Spleen (tissue), 11 donors: ENCODE results near the gene ACACA. TPM values are rescaled to one million over a fixed set of nuclear protein-coding genes. Genes with fewer than 3 reads are reported as not detected.
A peak's percentile ranks its signal among the peaks of the same experiment; 100 is the strongest.

Experiments used
- DNase-seq: peaks from one replicate; pipeline ENCODE4 v3.0.0-alpha.2; 2020
- H3K27ac ChIP-seq, 8 donors: fragments of 200-600 bp; sonication (generic) in 7 of 8; 1 replicate in 4 of 8; 2 replicates in 4 of 8; pipeline versions ENCODE4 v1.5.0 to v1.8.0; 2016 to 2021; ENCODE audit warnings: inconsistent platforms in 4 of 8, mild to moderate bottlenecking in 4 of 8, moderate library complexity in 1 of 8
- H3K27me3 ChIP-seq, 7 donors: fragments of 200-600 bp; sonication (generic) in 6 of 7; replicated peaks in 1 of 7; 1 replicate in 4 of 7; 2 replicates in 3 of 7; pipeline versions ENCODE4 v1.5.0 to v1.8.0; 2016 to 2021; ENCODE audit warnings: inconsistent platforms in 3 of 7, mild to moderate bottlenecking in 1 of 7
- H3K36me3 ChIP-seq, 6 donors: fragments of 200-600 bp; sonication (generic) in 5 of 6; 1 replicate in 4 of 6; 2 replicates in 2 of 6; pipeline versions ENCODE4 v1.5.0 to v1.8.0; 2016 to 2021; ENCODE audit warnings: inconsistent platforms in 2 of 6
- H3K4me1 ChIP-seq, 6 donors: fragments of 200-600 bp; sonication (generic) in 5 of 6; 1 replicate in 3 of 6; 2 replicates in 3 of 6; pipeline versions ENCODE4 v1.5.0 to v1.8.0; 2016 to 2021; ENCODE audit warnings: inconsistent platforms in 3 of 6
- H3K4me3 ChIP-seq, 8 donors: fragments of 200-600 bp; sonication (generic) in 7 of 8; 1 replicate in 4 of 8; 2 replicates in 4 of 8; pipeline versions ENCODE4 v1.5.0 to v1.8.0; 2016 to 2021; ENCODE audit warnings: inconsistent platforms in 4 of 8, mild to moderate bottlenecking in 4 of 8, moderate library complexity in 2 of 8
- H3K9me3 ChIP-seq, 8 donors: fragments of 200-600 bp; sonication (generic) in 7 of 8; 1 replicate in 4 of 8; 2 replicates in 4 of 8; pipeline versions ENCODE4 v1.5.0 to v1.8.0; 2016 to 2021; ENCODE audit warnings: inconsistent platforms in 4 of 8
- POLR2A ChIP-seq, 3 donors: fragments of 450-650 bp; IDR thresholded peaks; one replicate each; pipeline ENCODE4 v1.5.1; 2017; ENCODE audit warnings: antibody characterized with exemption in 3 of 3, mild to moderate bottlenecking in 1 of 3
- POLR2AphosphoS5 ChIP-seq, 3 donors: sonication (generic); formaldehyde crosslinking; IDR thresholded peaks; one replicate each; pipeline ENCODE4 v1.5.1; 2017; ENCODE audit warnings: antibody characterized with exemption in 3 of 3
- WGBS, 5 donors: extraction: QIAGEN DNeasy Blood & Tissue Kit in 3 of 5; methylation state at CpG; one replicate each; pipeline versions ENCODE4 v1.1.5 to v1.1.7; 2013 to 2018; 5-methylcytosine and 5-hydroxymethylcytosine counted together
- intact Hi-C: fragments of 100-400 bp; cut with DNase I; formaldehyde crosslinking; loops from one replicate; pipeline ENCODE4 v1.15.0; 2023; ENCODE audit warnings: low total_unique reads
- polyA plus RNA-seq, 3 donors: library from polyadenylated mRNA; stranded (reverse); fragments of 200-250 nt; gene quantifications; one replicate each; pipeline ENCODE4 v1.2.1, GENCODE V29; 2013
- total RNA-seq, 7 donors: library from RNA; depleted of rRNA in 3 of 7; stranded (reverse); fragments of >200 nt in 3 of 7; fragmentation: NEBNext Ultra II Directional in 4 of 7; extraction: Animal tissue kit (Norgen Biotek cat#: 25700) in 4 of 7; gene quantifications; one replicate each; pipeline versions ENCODE4 v1.1.0 to v1.2.1, GENCODE V29; 2016 to 2021
- TF ChIP-seq, protein P1 (sequence below), 11 experiments: fragments of 200-600 bp in 7 of 11; fragments of 450-650 bp in 4 of 11; sonication (generic) in 4 of 11; IDR thresholded peaks in 8 of 11; conservative IDR thresholded peaks in 3 of 11; 1 replicate in 7 of 11; 2 replicates in 4 of 11; pipeline versions ENCODE4 v1.4.0 to v1.8.0; 2016 to 2021; ENCODE audit warnings: antibody characterized with exemption in 11 of 11, inconsistent platforms in 4 of 11, mild to moderate bottlenecking in 1 of 11
- donor health status: healthy with polysubstance abuse.
- donor health status: DM: no; HTN: no; CAD: no; lungs with moderate emphysema.
- donor health status: DM: no; HTN: no; CAD: no.
- donor health status: Bipolar disorder and iron deficiency.
- donor health status: healthy.
- donor health status: DM: no; HTN: no; CAD: no.
- donor health status: DM: yes; HTN: yes; CAD: no.

Gene ACACA
- total and polyA plus RNA-seq, 10 donors: 3.2 to 50.8 (median 29.2) TPM

DNA sequence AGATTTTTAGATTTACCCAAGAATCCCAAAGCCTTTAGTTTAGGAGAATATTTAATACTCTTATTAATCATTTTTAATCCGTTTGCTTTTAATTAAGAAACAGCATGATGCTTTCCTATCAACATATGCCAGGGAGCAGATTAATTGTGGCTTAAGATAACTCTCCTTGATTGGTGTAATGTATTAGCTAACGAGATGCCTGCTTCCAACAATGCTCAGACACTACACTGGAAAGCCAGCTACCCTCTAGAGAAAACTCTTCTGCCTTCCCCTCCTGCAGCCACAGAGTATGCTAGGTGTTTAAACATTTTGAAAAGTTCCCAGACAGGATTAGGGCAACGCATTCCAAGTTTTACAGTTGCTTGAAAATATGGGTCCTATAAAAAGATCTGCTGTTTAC, 315.7 kb downstream of the ACACA start:
- TF ChIP-seq POLR2A (IDR thresholded peaks at IDR 0.05): no peak
- TF ChIP-seq POLR2AphosphoS5 (IDR thresholded peaks at IDR 0.05): no peak
- TF ChIP-seq, protein P1, sequence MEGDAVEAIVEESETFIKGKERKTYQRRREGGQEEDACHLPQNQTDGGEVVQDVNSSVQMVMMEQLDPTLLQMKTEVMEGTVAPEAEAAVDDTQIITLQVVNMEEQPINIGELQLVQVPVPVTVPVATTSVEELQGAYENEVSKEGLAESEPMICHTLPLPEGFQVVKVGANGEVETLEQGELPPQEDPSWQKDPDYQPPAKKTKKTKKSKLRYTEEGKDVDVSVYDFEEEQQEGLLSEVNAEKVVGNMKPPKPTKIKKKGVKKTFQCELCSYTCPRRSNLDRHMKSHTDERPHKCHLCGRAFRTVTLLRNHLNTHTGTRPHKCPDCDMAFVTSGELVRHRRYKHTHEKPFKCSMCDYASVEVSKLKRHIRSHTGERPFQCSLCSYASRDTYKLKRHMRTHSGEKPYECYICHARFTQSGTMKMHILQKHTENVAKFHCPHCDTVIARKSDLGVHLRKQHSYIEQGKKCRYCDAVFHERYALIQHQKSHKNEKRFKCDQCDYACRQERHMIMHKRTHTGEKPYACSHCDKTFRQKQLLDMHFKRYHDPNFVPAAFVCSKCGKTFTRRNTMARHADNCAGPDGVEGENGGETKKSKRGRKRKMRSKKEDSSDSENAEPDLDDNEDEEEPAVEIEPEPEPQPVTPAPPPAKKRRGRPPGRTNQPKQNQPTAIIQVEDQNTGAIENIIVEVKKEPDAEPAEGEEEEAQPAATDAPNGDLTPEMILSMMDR (IDR thresholded peaks at IDR 0.05 in 8 of 11, conservative IDR thresholded peaks at IDR 0.05 in 3 of 11): no peak
- intact Hi-C loops: no loop called here

DNA sequence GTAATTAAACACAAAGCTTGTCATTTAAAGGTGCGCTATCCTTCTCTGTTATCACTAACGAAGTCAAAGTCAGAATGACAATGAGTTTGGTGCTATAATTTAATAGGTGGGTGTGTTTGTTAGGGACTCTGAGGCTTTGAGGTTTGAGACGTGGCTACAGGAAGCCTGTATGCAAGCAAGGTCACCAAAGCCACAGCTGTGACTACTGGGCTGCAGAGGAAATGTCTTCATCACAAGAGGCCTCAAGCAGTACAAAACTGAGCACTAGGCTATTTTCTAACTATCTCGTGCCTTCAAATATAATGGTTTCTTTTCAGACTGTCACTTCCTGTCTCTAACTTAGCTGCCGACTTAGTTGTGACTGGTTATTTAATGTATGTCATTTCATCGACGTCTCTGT, 316.7 kb downstream of the ACACA start:
- peak overlapping the region; percentile 48 to 89 (median 80) for H3K27ac ChIP-seq
- no peaks in the 10 kb centered on the region for H3K9me3 ChIP-seq
- WGBS, 5 donors: 8 to 21% (median 13%) methylated on average over 7 of the region's 7 CpGs
- intact Hi-C loops: no loop called here
- H3K36me3 ChIP-seq: peaks cover 0 to 64% (median 25%) of the 10 kb centered on the region in 6 donors
- no peaks in the 10 kb centered on the region for H3K27me3 ChIP-seq
- no peak for DNase-seq
- H3K4me3 ChIP-seq: no peak overlapping the region
- H3K4me1 ChIP-seq: peaks cover 0 to 39% (median 26%) of the 10 kb centered on the region in 6 donors
- TF ChIP-seq, protein P1 (IDR thresholded peaks at IDR 0.05 in 8 of 11, conservative IDR thresholded peaks at IDR 0.05 in 3 of 11): no peak
- TF ChIP-seq POLR2A (IDR thresholded peaks at IDR 0.05): no peak
- TF ChIP-seq POLR2AphosphoS5 (IDR thresholded peaks at IDR 0.05): peak in 1 of 3 donors; percentile 51

More for the DNA sequence above, 315.7 kb downstream of the ACACA start:
- 92 to 96% (median 94%) methylated on average over 3 of the region's 3 CpGs for WGBS, 5 donors
- H3K36me3 ChIP-seq: peaks cover 0 to 64% (median 29%) of the 10 kb centered on the region in 6 donors
- H3K4me3 ChIP-seq: no peak overlapping the region
- H3K4me1 ChIP-seq: peaks cover 0 to 39% (median 26%) of the 10 kb centered on the region in 6 donors
- no peaks in the 10 kb centered on the region for H3K9me3 ChIP-seq
- peak overlapping the region in 7 of 8 donors; percentile 48 to 89 (median 81) for H3K27ac ChIP-seq
- H3K27me3 ChIP-seq: no peaks in the 10 kb centered on the region
- no peak for DNase-seq

GRCh38 chr17:37088913-37089312, 317.7 kb downstream of the ACACA start:
- 72 to 85% (median 80%) methylated on average over 11 of the region's 11 CpGs for WGBS, 5 donors
- TF ChIP-seq POLR2A (IDR thresholded peaks at IDR 0.05) (no peak), POLR2AphosphoS5 (IDR thresholded peaks at IDR 0.05) (no peak)
- TF ChIP-seq, protein P1 (IDR thresholded peaks at IDR 0.05 in 8 of 11, conservative IDR thresholded peaks at IDR 0.05 in 3 of 11): no peak
- peaks cover 0 to 46% (median 30%) of the 10 kb centered on the region in 6 donors for H3K4me1 ChIP-seq
- peaks cover 0 to 59% (median 21%) of the 10 kb centered on the region in 6 donors for H3K36me3 ChIP-seq
- intact Hi-C loops: no loop called here
- no peak overlapping the region for H3K4me3 ChIP-seq
- H3K9me3 ChIP-seq: no peaks in the 10 kb centered on the region
- H3K27me3 ChIP-seq: no peaks in the 10 kb centered on the region
- H3K27ac ChIP-seq: peak overlapping the region in 5 of 8 donors; percentile 60 to 89 (median 81)
- DNase-seq: no peak

- Histone ChIP-seq H3K27me3 (no peaks in the 10 kb centered on the region), H3K36me3 (peaks cover 0 to 56% (median 21%) of the 10 kb centered on the region in 6 donors), H3K4me3 (no peak overlapping the region), H3K9me3 (no peaks in the 10 kb centered on the region), H3K4me1 (peaks cover 0 to 46% (median 30%) of the 10 kb centered on the region in 6 donors), H3K27ac (peak overlapping the region in 2 of 8 donors; percentile 84 to 89)
- no peak for DNase-seq
- intact Hi-C loops: no loop called here
- TF ChIP-seq, protein P1 (IDR thresholded peaks at IDR 0.05 in 8 of 11, conservative IDR thresholded peaks at IDR 0.05 in 3 of 11): no peak
- TF ChIP-seq POLR2AphosphoS5 (IDR thresholded peaks at IDR 0.05) (no peak), POLR2A (IDR thresholded peaks at IDR 0.05) (no peak)
- WGBS, 5 donors: 56 to 62% (median 60%) methylated on average over 3 of the region's 3 CpGs
These were observed 318.2 kb downstream of the ACACA start for GRCh38 chr17:37088459-37088858.
